Activated naive CD4-positive, alpha-beta T cell (primary cell): ENCODE data around the gene MYH13.

Source experiments
- DNase-seq, 4 experiments: peaks; one replicate each; lab custom pipeline; 2025; lab: John Stamatoyannopoulos, UW

MYH13 gene

GRCh38 chr17:10372906-10373305, at the start of gene MYH13:
Gene MYH13 (minus strand): TSS chr17:10373006. CDS start chr17:10364530, 8,476 bp downstream.
- no peak for DNase-seq

- no peak for DNase-seq
These were observed 49.2 kb upstream of the MYH13 start, which contains the start of gene MYH8 for GRCh38 chr17:10421900-10422542. Gene MYH8 (minus strand): TSS chr17:10421950. CDS start chr17:10420227, 1,723 bp downstream.

- DNase-seq: no peak
These were observed 48.4 kb upstream of the MYH13 start for GRCh38 chr17:10421211-10421610.

GRCh38 chr17:10420811-10421210, 48.0 kb upstream of the MYH13 start:
- DNase-seq: no peak

GRCh38 chr17:10417431-10417830, 44.6 kb upstream of the MYH13 start:
- DNase-seq: no peak

- DNase-seq: no peak
These were observed 42.4 kb upstream of the MYH13 start for GRCh38 chr17:10415161-10415560.

GRCh38 chr17:10403589-10403988, 30.8 kb upstream of the MYH13 start:
- no peak for DNase-seq

GRCh38 chr17:10398352-10398751, 25.5 kb upstream of the MYH13 start:
- DNase-seq: no peak

GRCh38 chr17:10396524-10397163, 23.8 kb upstream of the MYH13 start:
- no peak for DNase-seq

GRCh38 chr17:10394201-10394887, 21.5 kb upstream of the MYH13 start:
- DNase-seq: no peak

GRCh38 chr17:10392880-10393279, 20.1 kb upstream of the MYH13 start:
- DNase-seq: no peak

- no peak for DNase-seq
These were observed 13.1 kb upstream of the MYH13 start for GRCh38 chr17:10385871-10386270.

GRCh38 chr17:10384175-10384574, 11.4 kb upstream of the MYH13 start:
- DNase-seq: no peak

- no peak for DNase-seq
These were observed 8.0 kb upstream of the MYH13 start for GRCh38 chr17:10380631-10381408.

GRCh38 chr17:10370016-10370608, 2.7 kb downstream of the MYH13 start:
- no peak for DNase-seq

GRCh38 chr17:10369239-10369638, 3.6 kb downstream of the MYH13 start:
- no peak for DNase-seq

GRCh38 chr17:10368561-10368960, 4.2 kb downstream of the MYH13 start:
- no peak for DNase-seq

- DNase-seq: no peak
These were observed 12.2 kb downstream of the MYH13 start for GRCh38 chr17:10360578-10360977.

- DNase-seq: no peak
These were observed 15.0 kb downstream of the MYH13 start for GRCh38 chr17:10357768-10358167.

- no peak for DNase-seq
These were observed 18.2 kb downstream of the MYH13 start for GRCh38 chr17:10354651-10355050.

GRCh38 chr17:10352893-10353292, 19.9 kb downstream of the MYH13 start:
- DNase-seq: no peak

- no peak for DNase-seq
These were observed 23.4 kb downstream of the MYH13 start for GRCh38 chr17:10349403-10349802.
